ENCODE results near the gene RHO.

RHO gene

GRCh38 chr3:129548104-129548965, 19.9 kb downstream of the RHO start:
- no peak for DNase-seq

- no peak for DNase-seq
Observed at GRCh38 chr3:129549006-129549800, 20.8 kb downstream of the RHO start.

GRCh38 chr3:129549805-129550204, 21.4 kb downstream of the RHO start:
- DNase-seq = no peak

GRCh38 chr3:129552287-129553050, 24.0 kb downstream of the RHO start:
- no peak for DNase-seq

GRCh38 chr3:129553171-129553570, 24.7 kb downstream of the RHO start:
- DNase-seq = no peak

GRCh38 chr3:129553719-129554118, 25.3 kb downstream of the RHO start:
- no peak for DNase-seq

GRCh38 chr3:129554356-129555152, 26.1 kb downstream of the RHO start:
- no peak for DNase-seq

- no peak for DNase-seq
Observed at GRCh38 chr3:129555153-129555550, 26.7 kb downstream of the RHO start.

GRCh38 chr3:129555616-129556357, 27.3 kb downstream of the RHO start:
- no peak for DNase-seq

- DNase-seq = no peak
Observed at GRCh38 chr3:129556358-129556695, 27.9 kb downstream of the RHO start.

GRCh38 chr3:129556890-129557547, 28.6 kb downstream of the RHO start:
- DNase-seq = no peak

- DNase-seq = no peak
Observed at GRCh38 chr3:129557548-129557894, 29.1 kb downstream of the RHO start.

- no peak for DNase-seq
Observed at GRCh38 chr3:129558081-129558771, 29.8 kb downstream of the RHO start.

- DNase-seq = no peak
Observed at GRCh38 chr3:129558772-129559564, 30.5 kb downstream of the RHO start.

- DNase-seq = no peak
Observed at GRCh38 chr3:129559565-129560079, 31.2 kb downstream of the RHO start.

GRCh38 chr3:129560269-129560787, 31.9 kb downstream of the RHO start:
- DNase-seq = no peak

GRCh38 chr3:129560911-129561594, 32.6 kb downstream of the RHO start:
- no peak for DNase-seq

GRCh38 chr3:129561619-129562248, 33.3 kb downstream of the RHO start:
- DNase-seq = no peak

Data from NCI-H1930 (cell line).